BE2C (cell line): ENCODE data around the gene LRRC8D.

Experiments
- DNase-seq: peaks from one replicate; pipeline ENCODE4 v3.0.0-alpha.2; 2020
- H3K27me3 ChIP-seq: fragments of 250-450 bp; sonication (Bioruptor Pico); 2 replicates; pipeline ENCODE4 v1.5.1; 2020; ENCODE audit warnings: mild to moderate bottlenecking
- H3K36me3 ChIP-seq: fragments of 250-450 bp; sonication (Bioruptor Pico); 2 replicates; pipeline ENCODE4 v1.5.1; 2020; ENCODE audit warnings: mild to moderate bottlenecking
- H3K4me1 ChIP-seq: fragments of 250-450 bp; sonication (Bioruptor Pico); 2 replicates; pipeline ENCODE4 v1.5.1; 2020
- H3K4me3 ChIP-seq: 2 replicates; pipeline ENCODE4 v1.5.1; 2011; ENCODE audit warnings: low read depth, low read length
- H3K9me3 ChIP-seq: fragments of 250-450 bp; sonication (Bioruptor Pico); 2 replicates; pipeline ENCODE4 v1.5.1; 2020
- CTCF ChIP-seq: IDR thresholded peaks from 2 replicates; pipeline ENCODE4 v1.5.1; 2012; ENCODE audit warnings: mild to moderate bottlenecking, low read depth, low read length

LRRC8D gene

GRCh38 chr1:89913353-89914095, 92.7 kb downstream of the LRRC8D start:
- Histone ChIP-seq H3K36me3 (no peaks in the 10 kb centered on the region), H3K4me3 (no peak overlapping the region), H3K27me3 (no peaks in the 10 kb centered on the region), H3K9me3 (no peaks in the 10 kb centered on the region), H3K4me1 (no peaks in the 10 kb centered on the region; the same call in 1 of the 2 replicates)
- DNase-seq: no peak
- TF ChIP-seq CTCF: no peak

DNA sequence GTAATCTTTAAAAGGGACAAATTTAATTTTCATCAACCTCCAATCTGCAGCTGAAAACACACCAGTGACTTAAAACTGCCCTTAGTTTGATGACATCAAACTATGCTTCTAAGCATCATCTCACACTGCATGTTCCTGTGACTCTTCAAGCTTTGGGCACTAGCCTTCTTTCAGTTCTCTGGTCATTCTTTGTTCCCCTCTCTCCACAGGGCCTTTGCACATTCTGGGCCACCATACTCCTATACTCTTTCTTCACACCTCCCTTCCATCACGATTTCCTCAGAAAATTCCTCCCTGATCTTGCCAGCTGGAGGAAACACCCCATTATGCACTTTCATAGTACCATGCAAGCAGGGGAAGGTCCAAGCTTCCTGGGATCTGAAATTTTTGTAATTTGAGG, 96.5 kb downstream of the LRRC8D start:
- Histone ChIP-seq H3K4me1 (no peaks in the 10 kb centered on the region), H3K27me3 (no peaks in the 10 kb centered on the region), H3K9me3 (no peaks in the 10 kb centered on the region), H3K36me3 (no peaks in the 10 kb centered on the region), H3K4me3 (no peak overlapping the region)
- no peak for TF ChIP-seq CTCF
- DNase-seq: no peak

DNA sequence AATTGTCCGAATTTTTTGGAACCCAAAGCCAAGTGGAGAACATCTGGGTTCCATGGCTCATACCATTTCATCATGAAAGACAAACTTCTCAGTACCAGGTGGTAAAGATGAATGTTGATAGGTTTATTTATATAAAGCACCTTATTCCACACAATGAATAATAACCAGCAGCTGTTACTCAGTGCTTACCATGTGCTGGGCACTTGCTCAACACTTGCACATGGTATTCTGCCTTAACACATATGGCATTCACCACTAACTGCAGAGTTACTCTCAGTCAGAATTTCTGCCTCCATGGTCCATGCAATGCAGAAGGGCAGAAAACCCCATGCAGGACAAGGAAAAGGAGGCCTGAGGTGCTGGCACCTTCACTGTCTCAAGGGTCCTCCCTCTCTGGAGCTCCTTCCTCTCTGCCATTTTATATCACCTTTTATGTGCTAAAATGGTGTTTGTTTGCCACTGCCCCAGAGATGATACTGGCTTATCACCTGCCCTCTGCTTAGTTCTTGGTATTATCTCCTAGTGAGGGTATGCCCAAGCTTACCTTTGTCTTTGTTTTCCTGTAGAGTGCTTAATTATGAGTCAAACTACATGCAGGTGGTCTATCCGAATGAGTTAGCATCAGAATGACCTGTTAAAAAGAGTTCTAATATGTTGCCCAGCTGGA, 97.4 kb downstream of the LRRC8D start:
- no peaks in the 10 kb centered on the region for H3K4me1 ChIP-seq

GRCh38 chr1:89918794-89919155, 97.9 kb downstream of the LRRC8D start:
- TF ChIP-seq CTCF: no peak
- Histone ChIP-seq H3K4me1 (no peaks in the 10 kb centered on the region), H3K4me3 (no peak overlapping the region), H3K27me3 (no peaks in the 10 kb centered on the region), H3K9me3 (no peaks in the 10 kb centered on the region), H3K36me3 (no peaks in the 10 kb centered on the region)
- no peak for DNase-seq

More for the DNA sequence above, 97.4 kb downstream of the LRRC8D start:
- no peak overlapping the region for H3K4me3 ChIP-seq
- DNase-seq: no peak
- no peaks in the 10 kb centered on the region for H3K9me3 ChIP-seq
- no peak for TF ChIP-seq CTCF
- H3K36me3 ChIP-seq: no peaks in the 10 kb centered on the region
- H3K27me3 ChIP-seq: no peaks in the 10 kb centered on the region

- Histone ChIP-seq H3K4me3 (no peak overlapping the region), H3K4me1 (no peaks in the 10 kb centered on the region), H3K36me3 (no peaks in the 10 kb centered on the region), H3K9me3 (no peaks in the 10 kb centered on the region), H3K27me3 (no peaks in the 10 kb centered on the region)
- DNase-seq: no peak
- TF ChIP-seq CTCF: no peak
Observed at GRCh38 chr1:89919174-89919573, 98.3 kb downstream of the LRRC8D start.

- no peak for TF ChIP-seq CTCF
- no peak for DNase-seq
- Histone ChIP-seq H3K36me3 (no peaks in the 10 kb centered on the region), H3K27me3 (no peaks in the 10 kb centered on the region), H3K4me1 (no peaks in the 10 kb centered on the region), H3K9me3 (no peaks in the 10 kb centered on the region), H3K4me3 (no peak overlapping the region)
Observed at GRCh38 chr1:89922911-89923310, 102.1 kb downstream of the LRRC8D start.
